Activated naive CD8-positive, alpha-beta T cell treated with anti-CD3 and anti-CD28 coated beads, Interleukin-2, amount 50 U/mL, for 24 hours (primary cell): ENCODE measurements around the gene ZNF770.
"Not testable (repeated sequence)": the region's sequence is repeated elsewhere in the genome, so short reads cannot be mapped to it uniquely, and the experiment has no call there.

Source experiments
- ATAC-seq: fragments of 150-1000 bp; cut with Tn5 transposase; one replicate; pipeline ENCODE4 v1.10.0; 2021
- DNase-seq: peaks from one replicate; pipeline ENCODE4 v3.0.0; 2021
- H3K27ac Mint-ChIP-seq: one replicate; pipeline ENCODE4 v1.8.0; 2021; ENCODE audit warnings: mild to moderate bottlenecking, mixed read lengths
- H3K27me3 Mint-ChIP-seq: one replicate; pipeline ENCODE4 v1.8.0; 2021; ENCODE audit warnings: mixed read lengths
- H3K36me3 Mint-ChIP-seq: one replicate; pipeline ENCODE4 v1.8.0; 2021; ENCODE audit warnings: low read depth, mixed read lengths
- H3K4me1 Mint-ChIP-seq: one replicate; pipeline ENCODE4 v1.8.0; 2021; ENCODE audit warnings: mixed read lengths
- H3K4me3 Mint-ChIP-seq: one replicate; pipeline ENCODE4 v1.8.0; 2021; ENCODE audit warnings: mild to moderate bottlenecking, moderate library complexity, mixed read lengths
- H3K9me3 Mint-ChIP-seq: one replicate; pipeline ENCODE4 v1.8.0; 2021; ENCODE audit warnings: mixed read lengths

The ZNF770 gene

GRCh38 chr15:34993877-34994276 is 5.8 kb upstream of the ZNF770 start:
- ATAC-seq (peak; percentile 86), DNase-seq (no peak)
- Mint-ChIP-seq H3K9me3 (no peaks in the 10 kb centered on the region), H3K4me3 (peak overlapping the region; percentile 41), H3K27ac (peak overlapping the region; percentile 77), H3K4me1 (peaks cover 23% of the 10 kb centered on the region), H3K27me3 (peaks cover 2% of the 10 kb centered on the region), H3K36me3 (no peaks in the 10 kb centered on the region)

GRCh38 chr15:34993412-34993811 is 5.3 kb upstream of the ZNF770 start:
- DNase-seq (no peak), ATAC-seq (peak; percentile 75)
- H3K9me3 Mint-ChIP-seq = no peaks in the 10 kb centered on the region
- peaks cover 28% of the 10 kb centered on the region for H3K4me1 Mint-ChIP-seq
- peak overlapping the region; percentile 77 for H3K27ac Mint-ChIP-seq
- H3K36me3 Mint-ChIP-seq = no peaks in the 10 kb centered on the region
- peak overlapping the region; percentile 41 for H3K4me3 Mint-ChIP-seq
- peaks cover 2% of the 10 kb centered on the region for H3K27me3 Mint-ChIP-seq

- H3K9me3 Mint-ChIP-seq = no peaks in the 10 kb centered on the region
- peak overlapping the region; percentile 96 for H3K4me3 Mint-ChIP-seq
- DNase-seq (no peak), ATAC-seq (no peak)
- peaks cover 36% of the 10 kb centered on the region for H3K36me3 Mint-ChIP-seq
- H3K4me1 Mint-ChIP-seq = peaks cover 42% of the 10 kb centered on the region
- no peaks in the 10 kb centered on the region for H3K27me3 Mint-ChIP-seq
- H3K27ac Mint-ChIP-seq = peak overlapping the region; percentile 99
Measured at GRCh38 chr15:34987609-34988026, 469 bp downstream of the ZNF770 start.

GRCh38 chr15:34986771-34987480 is 1.2 kb downstream of the ZNF770 start:
- DNase-seq (no peak), ATAC-seq (no peak)
- H3K4me3 Mint-ChIP-seq = peak overlapping the region; percentile 96
- H3K27ac Mint-ChIP-seq = peak overlapping the region; percentile 99
- H3K4me1 Mint-ChIP-seq = peaks cover 42% of the 10 kb centered on the region
- H3K27me3 Mint-ChIP-seq = no peaks in the 10 kb centered on the region
- peaks cover 42% of the 10 kb centered on the region for H3K36me3 Mint-ChIP-seq
- H3K9me3 Mint-ChIP-seq = no peaks in the 10 kb centered on the region

GRCh38 chr15:34986326-34986725 is 1.8 kb downstream of the ZNF770 start:
- peak overlapping the region; percentile 96 for H3K4me3 Mint-ChIP-seq
- no peaks in the 10 kb centered on the region for H3K27me3 Mint-ChIP-seq
- no peak for ATAC-seq
- no peak for DNase-seq
- peak overlapping the region; percentile 99 for H3K27ac Mint-ChIP-seq
- no peaks in the 10 kb centered on the region for H3K9me3 Mint-ChIP-seq
- H3K4me1 Mint-ChIP-seq = peaks cover 43% of the 10 kb centered on the region
- H3K36me3 Mint-ChIP-seq = peaks cover 48% of the 10 kb centered on the region

- Mint-ChIP-seq H3K36me3 (peaks cover 54% of the 10 kb centered on the region), H3K4me1 (peaks cover 47% of the 10 kb centered on the region), H3K27me3 (no peaks in the 10 kb centered on the region), H3K27ac (peak overlapping the region; percentile 76), H3K9me3 (no peaks in the 10 kb centered on the region), H3K4me3 (peak overlapping the region; percentile 96)
- DNase-seq = no peak
- no peak for ATAC-seq
Measured at GRCh38 chr15:34984889-34985630, 3.0 kb downstream of the ZNF770 start.

GRCh38 chr15:34976743-34977142 is 11.3 kb downstream of the ZNF770 start:
- Mint-ChIP-seq H3K36me3 (peaks cover 14% of the 10 kb centered on the region), H3K4me3 (no peak overlapping the region), H3K27ac (no peak overlapping the region), H3K9me3 (no peaks in the 10 kb centered on the region), H3K4me1 (peaks cover 6% of the 10 kb centered on the region), H3K27me3 (no peaks in the 10 kb centered on the region)
- ATAC-seq (no peak), DNase-seq (no peak)

GRCh38 chr15:34976073-34976472 is 12.0 kb downstream of the ZNF770 start:
- Mint-ChIP-seq H3K27me3 (no peaks in the 10 kb centered on the region), H3K4me1 (peaks cover 3% of the 10 kb centered on the region), H3K36me3 (peaks cover 7% of the 10 kb centered on the region), H3K27ac (no peak overlapping the region), H3K9me3 (no peaks in the 10 kb centered on the region), H3K4me3 (no peak overlapping the region)
- ATAC-seq (no peak), DNase-seq (no peak)

- H3K27ac Mint-ChIP-seq = no peak overlapping the region
- no peak for DNase-seq
- no peaks in the 10 kb centered on the region for H3K27me3 Mint-ChIP-seq
- H3K4me1 Mint-ChIP-seq = peaks cover 13% of the 10 kb centered on the region
- H3K9me3 Mint-ChIP-seq = no peaks in the 10 kb centered on the region
- no peak for ATAC-seq
- peaks cover 7% of the 10 kb centered on the region for H3K36me3 Mint-ChIP-seq
- no peak overlapping the region for H3K4me3 Mint-ChIP-seq
Measured at GRCh38 chr15:34973512-34973911, 14.6 kb downstream of the ZNF770 start.

GRCh38 chr15:34970098-34970643 is 17.9 kb downstream of the ZNF770 start:
- H3K4me1 Mint-ChIP-seq = peaks cover 40% of the 10 kb centered on the region
- ATAC-seq, DNase-seq, H3K27me3 Mint-ChIP-seq, H3K9me3 Mint-ChIP-seq: not testable (repeated sequence)
- H3K27ac Mint-ChIP-seq = peak overlapping the region; percentile 97
- H3K36me3 Mint-ChIP-seq = peaks cover 17% of the 10 kb centered on the region
- peak overlapping the region; percentile 100 for H3K4me3 Mint-ChIP-seq

- H3K9me3 Mint-ChIP-seq = no peaks in the 10 kb centered on the region
- peak within 1 kb of the TSS; percentile 100 for H3K4me3 Mint-ChIP-seq
- peak within 1 kb of the TSS; percentile 97 for H3K27ac Mint-ChIP-seq
- no peaks in the 10 kb centered on the region for H3K27me3 Mint-ChIP-seq
- peaks cover 41% of the 10 kb centered on the region for H3K4me1 Mint-ChIP-seq
- H3K36me3 Mint-ChIP-seq = peaks cover 17% of the 10 kb centered on the region
- DNase-seq (peak; percentile 87), ATAC-seq (peak; percentile 100)
Measured at GRCh38 chr15:34969340-34970097, 18.6 kb downstream of the ZNF770 start, which contains the start of gene AQR. Gene AQR (minus strand): TSS chr15:34969742. CDS start chr15:34969613, 129 bp downstream.

GRCh38 chr15:34964277-34964676 is 23.8 kb downstream of the ZNF770 start:
- DNase-seq (no peak), ATAC-seq (no peak)
- no peak overlapping the region for H3K27ac Mint-ChIP-seq
- no peaks in the 10 kb centered on the region for H3K27me3 Mint-ChIP-seq
- no peak overlapping the region for H3K4me3 Mint-ChIP-seq
- peaks cover 38% of the 10 kb centered on the region for H3K36me3 Mint-ChIP-seq
- no peaks in the 10 kb centered on the region for H3K9me3 Mint-ChIP-seq
- H3K4me1 Mint-ChIP-seq = peaks cover 39% of the 10 kb centered on the region

- ATAC-seq (no peak), DNase-seq (no peak)
- Mint-ChIP-seq H3K9me3 (no peaks in the 10 kb centered on the region), H3K4me3 (no peak overlapping the region), H3K36me3 (peaks cover 28% of the 10 kb centered on the region), H3K27ac (no peak overlapping the region), H3K4me1 (no peaks in the 10 kb centered on the region), H3K27me3 (no peaks in the 10 kb centered on the region)
Measured at GRCh38 chr15:34953851-34954250, 34.2 kb downstream of the ZNF770 start.

GRCh38 chr15:34952481-34952880 is 35.6 kb downstream of the ZNF770 start:
- ATAC-seq = no peak
- Mint-ChIP-seq H3K27me3 (no peaks in the 10 kb centered on the region), H3K4me3 (no peak overlapping the region), H3K36me3 (peaks cover 27% of the 10 kb centered on the region), H3K27ac (no peak overlapping the region), H3K4me1 (no peaks in the 10 kb centered on the region), H3K9me3 (no peaks in the 10 kb centered on the region)
- no peak for DNase-seq
